Hematopoietic multipotent progenitor cell treated with erythropoietin and hydrocortisone succinate and interleukin-3 and kit ligand, for 4 days (in vitro differentiated cells): ENCODE results near the gene EXOC4.
"Not testable (repeated sequence)": the region's sequence is repeated elsewhere in the genome, so short reads cannot be mapped to it uniquely, and the experiment has no call there.

Experiments used
- DNase-seq: peaks from one replicate; pipeline ENCODE4 v3.0.0-alpha.2; 2015

The EXOC4 gene

GRCh38 chr7:133641436-133641835 lies 388.6 kb downstream of the EXOC4 start:
- DNase-seq = no peak

GRCh38 chr7:133642907-133643306 lies 390.0 kb downstream of the EXOC4 start:
- DNase-seq = no peak

- DNase-seq = not testable (repeated sequence)
Measured at GRCh38 chr7:133643652-133644051, 390.8 kb downstream of the EXOC4 start.

GRCh38 chr7:133645884-133646391 lies 393.1 kb downstream of the EXOC4 start:
- DNase-seq = peak; percentile 42

- DNase-seq = no peak
Measured at GRCh38 chr7:133646472-133647315, 393.8 kb downstream of the EXOC4 start.

- no peak for DNase-seq
Measured at GRCh38 chr7:133649593-133649992, 396.7 kb downstream of the EXOC4 start.

- DNase-seq = no peak
Measured at GRCh38 chr7:133650069-133650468, 397.2 kb downstream of the EXOC4 start.

- DNase-seq = peak; percentile 59
Measured at GRCh38 chr7:133650487-133651300, 397.8 kb downstream of the EXOC4 start.

GRCh38 chr7:133652547-133652946 lies 399.7 kb downstream of the EXOC4 start:
- DNase-seq = no peak

- no peak for DNase-seq
Measured at GRCh38 chr7:133654547-133654946, 401.7 kb downstream of the EXOC4 start.

GRCh38 chr7:133662276-133662675 lies 409.4 kb downstream of the EXOC4 start:
- DNase-seq = no peak

- no peak for DNase-seq
Measured at GRCh38 chr7:133662830-133663229, 410.0 kb downstream of the EXOC4 start.

GRCh38 chr7:133664528-133664927 lies 411.6 kb downstream of the EXOC4 start:
- DNase-seq = no peak

GRCh38 chr7:133668296-133669060 lies 415.6 kb downstream of the EXOC4 start:
- DNase-seq = no peak

GRCh38 chr7:133669061-133669455 lies 416.2 kb downstream of the EXOC4 start:
- no peak for DNase-seq

- DNase-seq = no peak
Measured at GRCh38 chr7:133670250-133670649, 417.4 kb downstream of the EXOC4 start.

- no peak for DNase-seq
Measured at GRCh38 chr7:133672866-133673265, 420.0 kb downstream of the EXOC4 start.

GRCh38 chr7:133674079-133674763 lies 421.3 kb downstream of the EXOC4 start:
- DNase-seq = no peak

- no peak for DNase-seq
Measured at GRCh38 chr7:133675510-133676218, 422.8 kb downstream of the EXOC4 start.

GRCh38 chr7:133676805-133677370 lies 424.0 kb downstream of the EXOC4 start:
- DNase-seq = no peak

GRCh38 chr7:133678137-133678814 lies 425.4 kb downstream of the EXOC4 start:
- DNase-seq = no peak
